ENCODE measurements around the gene ITGB1. TPM values are rescaled to one million over a fixed set of nuclear protein-coding genes. Genes with fewer than 3 reads are reported as not detected.
A peak's percentile ranks its signal among the peaks of the same experiment; 100 is the strongest.

ITGB1 gene
- total RNA-seq, 2 donors from 2014 or later, result 164 to 259 TPM

GRCh38 chr10:32987172-32987571, 29.1 kb upstream of the ITGB1 start:
- ATAC-seq (no peak), DNase-seq (no peak)
- no peaks in the 10 kb centered on the region for H3K36me3 ChIP-seq (replicated peaks in 1 of 2; ENCODE audit: insufficient read depth in 1 of 2, low read depth in 2 of 2)
- TF ChIP-seq, protein P1, sequence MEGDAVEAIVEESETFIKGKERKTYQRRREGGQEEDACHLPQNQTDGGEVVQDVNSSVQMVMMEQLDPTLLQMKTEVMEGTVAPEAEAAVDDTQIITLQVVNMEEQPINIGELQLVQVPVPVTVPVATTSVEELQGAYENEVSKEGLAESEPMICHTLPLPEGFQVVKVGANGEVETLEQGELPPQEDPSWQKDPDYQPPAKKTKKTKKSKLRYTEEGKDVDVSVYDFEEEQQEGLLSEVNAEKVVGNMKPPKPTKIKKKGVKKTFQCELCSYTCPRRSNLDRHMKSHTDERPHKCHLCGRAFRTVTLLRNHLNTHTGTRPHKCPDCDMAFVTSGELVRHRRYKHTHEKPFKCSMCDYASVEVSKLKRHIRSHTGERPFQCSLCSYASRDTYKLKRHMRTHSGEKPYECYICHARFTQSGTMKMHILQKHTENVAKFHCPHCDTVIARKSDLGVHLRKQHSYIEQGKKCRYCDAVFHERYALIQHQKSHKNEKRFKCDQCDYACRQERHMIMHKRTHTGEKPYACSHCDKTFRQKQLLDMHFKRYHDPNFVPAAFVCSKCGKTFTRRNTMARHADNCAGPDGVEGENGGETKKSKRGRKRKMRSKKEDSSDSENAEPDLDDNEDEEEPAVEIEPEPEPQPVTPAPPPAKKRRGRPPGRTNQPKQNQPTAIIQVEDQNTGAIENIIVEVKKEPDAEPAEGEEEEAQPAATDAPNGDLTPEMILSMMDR (IDR thresholded peaks at IDR 0.05), result no peak
- TF ChIP-seq POLR2A (IDR thresholded peaks at IDR 0.05), result no peak
- WGBS, 2 donors, result 79 to 93% methylated on average over 1 of the region's 1 CpG
- intact Hi-C loops (cut with DNase I), result no loop called here
- peaks cover 15% of the 10 kb centered on the region for H3K4me1 ChIP-seq
- H3K27me3 ChIP-seq, result no peaks in the 10 kb centered on the region
- no peak overlapping the region for H3K27ac ChIP-seq
- no peak overlapping the region for H3K4me3 ChIP-seq
- no peaks in the 10 kb centered on the region for H3K9me3 ChIP-seq

DNA sequence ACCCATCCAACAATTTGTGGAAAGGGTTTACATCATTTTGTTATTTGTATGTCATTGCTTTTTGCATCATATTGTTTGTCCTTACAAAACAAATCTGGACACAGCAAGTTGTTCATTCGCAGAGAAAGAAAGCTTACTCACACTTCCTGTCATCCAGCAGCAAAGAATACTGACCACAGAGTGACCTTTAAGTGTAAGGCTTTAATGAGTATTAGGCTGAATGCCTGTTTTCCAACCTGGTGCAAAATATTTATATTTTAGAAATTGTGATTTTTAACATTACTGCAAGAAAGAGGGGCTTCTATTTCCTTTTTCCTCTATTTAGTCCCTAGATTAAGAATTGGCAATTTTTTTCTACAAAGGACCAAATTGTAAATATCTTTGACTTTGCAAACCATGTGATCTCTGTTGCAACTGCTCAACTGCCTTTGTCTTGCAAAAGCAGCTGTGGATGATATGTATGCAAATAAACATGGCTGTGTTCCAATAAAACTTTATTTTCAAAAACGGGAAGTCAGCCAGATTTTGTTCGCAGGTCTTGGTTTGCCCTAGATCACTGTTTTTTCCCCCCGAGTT, 27.8 kb upstream of the ITGB1 start:
- WGBS, 2 donors, result 54% methylated on average over 4 of the region's 4 CpGs
- peak in 1 of 4 donors; percentile 22 for DNase-seq
- H3K27me3 ChIP-seq, result no peaks in the 10 kb centered on the region
- H3K4me3 ChIP-seq, result no peak overlapping the region
- ATAC-seq, result no peak
- H3K36me3 ChIP-seq (replicated peaks in 1 of 2; ENCODE audit: insufficient read depth in 1 of 2, low read depth in 2 of 2), result no peaks in the 10 kb centered on the region
- peak overlapping the region in 1 of 4 donors; percentile 57 for H3K27ac ChIP-seq
- no peaks in the 10 kb centered on the region for H3K9me3 ChIP-seq
- no peak for TF ChIP-seq POLR2A (IDR thresholded peaks at IDR 0.05)
- TF ChIP-seq, protein P1 (IDR thresholded peaks at IDR 0.05), result no peak
- peaks cover 28% of the 10 kb centered on the region for H3K4me1 ChIP-seq
- intact Hi-C loops (cut with DNase I), result no loop called here

- Histone ChIP-seq H3K4me3 (no peak overlapping the region), H3K36me3 (replicated peaks in 1 of 2; ENCODE audit: insufficient read depth in 1 of 2, low read depth in 2 of 2) (no peaks in the 10 kb centered on the region), H3K9me3 (no peaks in the 10 kb centered on the region), H3K4me1 (peaks cover 30% of the 10 kb centered on the region), H3K27me3 (no peaks in the 10 kb centered on the region), H3K27ac (peak overlapping the region in 1 of 4 donors; percentile 57)
- intact Hi-C loops (cut with DNase I), result no loop called here
- TF ChIP-seq, protein P1 (IDR thresholded peaks at IDR 0.05), result no peak
- TF ChIP-seq POLR2A (IDR thresholded peaks at IDR 0.05), result no peak
- 80 to 91% methylated on average over 4 of the region's 4 CpGs for WGBS, 2 donors
- DNase-seq, result no peak
- ATAC-seq, result no peak
Observed at GRCh38 chr10:32985341-32985764, 27.3 kb upstream of the ITGB1 start.

- Histone ChIP-seq H3K27ac (peak overlapping the region in 1 of 4 donors; percentile 97), H3K4me1 (peaks cover 37% of the 10 kb centered on the region), H3K4me3 (no peak overlapping the region), H3K9me3 (no peaks in the 10 kb centered on the region), H3K36me3 (replicated peaks in 1 of 2; ENCODE audit: insufficient read depth in 1 of 2, low read depth in 2 of 2) (no peaks in the 10 kb centered on the region), H3K27me3 (no peaks in the 10 kb centered on the region)
- DNase-seq (no peak), ATAC-seq (no peak)
- intact Hi-C loops (cut with DNase I), result no loop called here
- WGBS, 2 donors, result 99 to 100% methylated on average over 4 of the region's 4 CpGs
- TF ChIP-seq, protein P1 (IDR thresholded peaks at IDR 0.05), result no peak
- TF ChIP-seq POLR2A (IDR thresholded peaks at IDR 0.05), result no peak
Observed at GRCh38 chr10:32984003-32984600, 26.1 kb upstream of the ITGB1 start.

All from body of pancreas (tissue), 4 donors.